HG02840 (cell line): Measurements from ENCODE around the gene ARHGAP10.

Source experiments
- ATAC-seq: cut with Tn5 transposase; IDR thresholded peaks from one replicate; pipeline ENCODE4 v1.9.1; 2021; ENCODE audit warnings: mild to moderate bottlenecking, moderate library complexity, moderate number of reproducible peaks; ENCODE audit not compliant: unreplicated experiment, low FRiP score

The ARHGAP10 gene

DNA sequence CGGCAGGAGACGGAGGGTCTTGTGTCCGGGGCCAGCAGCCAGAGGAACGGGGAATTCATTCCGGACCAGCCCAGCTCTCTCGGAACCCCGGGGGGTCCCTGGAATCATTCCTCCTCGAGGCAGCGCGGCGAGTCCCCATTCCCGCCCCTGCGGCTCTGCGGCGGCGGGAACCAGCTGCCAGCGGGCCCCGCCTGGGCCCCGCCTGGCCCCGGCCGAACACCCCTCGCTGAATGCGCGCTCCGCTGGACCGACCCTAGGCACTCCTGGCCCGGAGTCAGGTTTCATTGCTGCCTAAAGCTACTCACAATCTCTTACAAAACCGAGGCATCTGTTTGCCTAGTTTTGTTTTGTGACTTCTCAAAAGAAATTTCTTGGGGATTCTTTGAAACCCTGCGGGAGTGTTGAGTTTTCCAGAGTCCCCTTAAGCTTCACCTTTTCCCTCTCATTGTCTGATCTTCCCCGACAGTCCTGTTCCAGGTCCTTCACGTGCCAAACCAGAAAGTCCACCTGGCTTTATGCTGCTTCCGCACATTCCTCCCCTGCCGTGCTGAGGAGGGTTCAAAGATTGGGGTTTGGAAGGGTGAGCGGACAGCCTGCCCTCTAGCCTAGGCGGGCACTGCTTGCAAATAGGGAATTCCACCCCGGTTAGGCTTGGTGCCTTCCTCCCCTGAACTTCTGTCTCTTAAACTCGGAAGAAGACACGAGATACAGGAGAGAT, 789 bp downstream of the ARHGAP10 start:
- ATAC-seq, result peak; percentile 29

DNA sequence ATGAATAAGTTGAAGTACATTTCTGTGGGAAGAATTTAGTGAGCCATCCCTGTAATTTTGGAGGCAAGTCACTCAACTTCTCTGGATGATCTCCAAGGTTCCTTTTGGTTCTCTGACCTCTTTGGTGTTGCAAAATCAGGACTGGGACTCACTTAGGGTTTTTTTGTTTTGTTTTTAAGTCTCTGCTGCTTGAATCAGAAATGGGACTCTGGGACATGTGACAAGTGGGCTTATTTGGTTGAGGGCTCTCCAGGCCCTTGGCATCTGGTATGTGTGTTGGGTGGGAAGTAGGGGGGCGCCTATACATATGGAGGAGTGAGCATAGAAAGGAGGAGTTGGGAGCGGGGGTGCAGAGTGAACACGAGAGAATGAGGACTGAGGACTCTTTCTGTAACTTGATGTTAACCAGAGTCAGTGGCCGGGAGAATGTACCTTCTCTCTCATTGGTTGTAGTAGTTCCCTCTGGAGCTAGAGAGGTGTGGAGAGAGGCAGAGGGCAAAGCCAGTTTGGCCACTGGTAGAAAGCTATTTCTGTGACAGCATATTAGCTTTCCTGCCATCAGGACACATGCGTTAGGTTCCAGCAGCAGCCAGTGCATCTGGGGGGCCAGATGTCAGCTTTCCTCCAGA, 1.9 kb downstream of the ARHGAP10 start:
- ATAC-seq, result no peak

DNA sequence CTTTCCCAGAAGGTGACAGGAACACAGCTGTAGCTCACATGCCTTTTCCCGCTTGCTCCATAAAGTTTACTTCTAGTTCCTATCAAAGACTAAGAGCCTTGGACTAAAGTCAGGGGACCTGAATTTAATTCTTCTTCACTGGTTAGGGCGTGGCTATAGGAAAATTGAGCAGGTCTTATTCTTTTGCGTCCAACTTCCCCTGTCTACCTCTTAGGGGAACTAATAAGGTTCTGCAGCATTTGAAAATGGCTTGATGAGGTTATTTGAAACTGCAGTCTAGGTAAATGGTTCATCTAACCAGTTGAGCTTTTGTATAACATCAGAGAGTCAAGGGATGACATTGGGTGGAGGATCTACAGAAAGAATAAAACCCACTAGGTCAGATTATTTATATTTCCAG, 2.6 kb downstream of the ARHGAP10 start:
- no peak for ATAC-seq

DNA sequence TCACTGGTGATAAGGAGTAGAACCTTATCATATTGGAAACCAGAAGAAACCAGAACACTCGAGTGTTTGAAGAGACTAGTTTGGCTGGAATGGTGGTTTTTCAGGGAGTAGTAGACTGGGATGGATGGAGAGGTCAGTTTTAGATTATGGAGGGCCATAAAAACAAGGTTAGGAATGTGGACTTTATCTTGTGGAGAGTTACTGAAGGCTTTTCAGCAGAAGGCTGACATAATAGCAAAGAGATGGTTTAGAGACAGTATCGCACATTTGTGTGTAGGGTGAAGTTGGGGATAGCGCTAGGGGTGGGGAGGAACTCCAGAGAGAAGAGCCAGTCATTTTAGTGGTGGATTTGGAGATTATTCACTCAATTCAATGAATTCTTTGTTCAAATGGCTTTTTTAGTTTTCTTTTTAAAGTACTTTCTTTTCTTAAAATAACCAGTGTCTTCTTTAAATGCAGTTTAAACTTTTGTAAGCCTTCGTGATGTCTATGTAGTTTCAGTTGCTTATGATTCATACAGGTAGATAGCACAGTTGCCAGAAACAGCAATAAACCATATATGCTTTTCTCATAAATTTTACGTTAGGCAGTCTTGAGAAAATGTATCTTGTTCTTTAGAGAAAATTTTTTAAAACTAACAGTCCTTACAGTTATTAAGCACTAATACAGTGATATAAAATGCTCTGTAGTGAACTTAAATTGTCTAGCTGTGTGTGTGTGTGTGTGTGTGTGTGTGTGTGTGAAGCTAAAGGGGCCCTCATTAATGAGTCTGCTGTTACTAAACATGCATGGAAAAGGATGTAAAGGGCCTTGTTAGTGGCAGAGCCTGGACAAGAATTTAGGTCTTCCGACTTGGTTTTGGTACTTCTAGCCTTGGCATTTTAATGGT, 3.8 kb downstream of the ARHGAP10 start:
- ATAC-seq, result no peak

DNA sequence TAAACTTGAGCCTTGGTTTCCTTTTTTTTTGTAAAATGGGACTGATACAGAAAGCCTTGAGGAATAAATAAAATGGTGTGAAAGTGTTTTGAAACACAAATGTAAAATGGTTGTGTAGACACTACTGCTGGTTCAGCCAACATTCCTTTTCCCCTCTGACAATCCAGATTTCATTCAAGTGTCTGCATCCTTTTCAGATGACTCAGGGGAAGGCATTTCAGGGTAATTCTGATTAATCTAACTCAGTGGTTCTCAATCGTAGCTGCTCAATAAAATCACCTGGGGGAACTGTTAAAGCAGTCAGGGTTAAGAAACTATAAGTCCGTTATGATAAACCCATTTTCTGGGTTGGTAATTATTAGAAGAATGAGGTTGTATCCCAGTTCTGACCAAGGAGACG, 4.6 kb downstream of the ARHGAP10 start:
- ATAC-seq, result no peak

DNA sequence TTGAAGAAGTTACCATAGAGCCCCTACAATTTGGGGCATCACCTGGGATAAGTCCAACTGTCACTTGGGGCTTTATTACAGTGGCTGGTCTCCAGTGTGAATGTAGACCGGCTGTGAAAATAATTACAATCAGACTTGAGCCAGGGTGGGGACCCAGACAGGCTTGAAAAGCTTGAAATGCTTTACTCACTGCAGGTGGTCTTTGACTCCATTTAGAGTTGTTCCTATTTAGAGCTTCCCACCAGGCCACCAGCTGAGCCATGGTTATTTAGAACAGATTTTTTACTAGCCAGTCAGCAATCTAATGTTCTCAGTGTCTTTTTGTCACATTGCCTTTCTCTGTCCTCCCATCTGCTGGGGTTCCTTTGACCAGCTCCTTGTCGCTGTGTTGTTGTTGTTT, 5.7 kb downstream of the ARHGAP10 start:
- no peak for ATAC-seq

DNA sequence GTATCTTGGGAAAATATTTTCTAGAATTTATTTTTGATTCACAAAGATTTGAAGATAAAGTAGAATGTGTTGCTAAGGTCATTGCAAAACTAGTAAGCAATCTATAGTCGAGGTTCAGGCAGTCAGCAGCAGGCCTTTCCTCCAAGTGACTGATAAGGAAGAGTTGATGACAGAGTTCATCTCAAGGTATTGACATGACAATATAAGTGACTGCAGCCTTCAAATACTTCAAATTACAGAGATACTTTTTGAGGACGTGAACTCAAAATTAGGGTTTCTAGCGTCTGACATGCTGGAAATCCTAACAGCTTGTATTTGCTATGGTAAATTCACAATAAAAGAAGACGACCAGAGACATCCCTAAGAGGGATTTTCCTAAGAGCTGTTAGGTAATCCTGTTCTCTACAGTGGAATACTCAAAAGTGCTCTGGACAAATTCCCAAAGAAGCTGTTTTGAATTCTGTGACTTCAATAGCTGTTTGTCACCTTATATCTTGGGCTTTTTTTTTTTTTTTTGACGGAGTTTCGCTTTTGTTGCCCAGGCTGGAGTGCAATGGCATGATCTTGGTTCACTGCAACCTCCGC, 7.4 kb downstream of the ARHGAP10 start:
- no peak for ATAC-seq

DNA sequence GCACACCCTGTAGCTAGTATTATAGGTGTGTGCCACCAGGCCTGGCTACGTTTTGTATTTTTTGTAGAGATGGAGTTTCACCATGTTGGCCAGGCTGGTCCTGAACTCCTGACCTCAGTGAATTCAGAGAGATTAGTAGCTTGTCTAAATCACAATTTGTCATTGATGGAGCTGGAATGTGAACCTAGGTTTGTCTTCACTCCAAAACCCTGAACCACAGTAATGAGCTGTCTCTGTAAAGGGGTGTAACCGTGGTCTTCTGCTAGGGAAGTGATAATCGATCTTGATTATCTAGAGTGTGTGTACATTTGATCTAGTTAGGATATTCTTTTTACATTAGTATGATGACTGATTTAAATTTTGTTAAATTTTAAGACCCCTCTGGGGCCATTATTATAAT, 8.3 kb downstream of the ARHGAP10 start:
- ATAC-seq, result no peak

DNA sequence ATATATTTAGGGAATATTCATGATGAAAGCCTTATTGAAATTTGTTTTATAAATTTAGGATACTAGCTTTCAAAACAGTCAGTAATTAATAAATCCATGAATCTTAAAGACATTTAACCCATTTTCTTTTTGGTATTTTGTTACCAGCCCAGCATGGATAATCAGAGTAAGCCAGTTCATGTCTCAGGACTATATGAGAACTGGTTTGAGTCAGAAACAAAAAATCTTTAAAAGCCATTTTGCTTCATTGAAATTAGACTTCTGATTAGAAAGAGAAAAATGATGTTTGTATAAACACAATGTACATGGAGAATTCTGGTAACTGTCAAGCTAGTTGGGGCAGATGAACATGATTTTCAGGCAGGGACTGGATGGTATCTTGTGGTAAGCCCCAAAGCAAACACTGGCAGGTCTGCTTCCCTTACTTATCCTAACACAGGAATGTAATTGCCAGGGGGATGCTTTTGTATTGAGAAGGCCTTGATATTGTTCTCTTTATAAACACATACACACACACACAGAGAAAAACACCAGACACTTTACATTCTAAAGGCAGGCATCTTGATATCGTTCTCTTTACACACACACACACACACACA, 9.4 kb downstream of the ARHGAP10 start:
- ATAC-seq, result no peak

DNA sequence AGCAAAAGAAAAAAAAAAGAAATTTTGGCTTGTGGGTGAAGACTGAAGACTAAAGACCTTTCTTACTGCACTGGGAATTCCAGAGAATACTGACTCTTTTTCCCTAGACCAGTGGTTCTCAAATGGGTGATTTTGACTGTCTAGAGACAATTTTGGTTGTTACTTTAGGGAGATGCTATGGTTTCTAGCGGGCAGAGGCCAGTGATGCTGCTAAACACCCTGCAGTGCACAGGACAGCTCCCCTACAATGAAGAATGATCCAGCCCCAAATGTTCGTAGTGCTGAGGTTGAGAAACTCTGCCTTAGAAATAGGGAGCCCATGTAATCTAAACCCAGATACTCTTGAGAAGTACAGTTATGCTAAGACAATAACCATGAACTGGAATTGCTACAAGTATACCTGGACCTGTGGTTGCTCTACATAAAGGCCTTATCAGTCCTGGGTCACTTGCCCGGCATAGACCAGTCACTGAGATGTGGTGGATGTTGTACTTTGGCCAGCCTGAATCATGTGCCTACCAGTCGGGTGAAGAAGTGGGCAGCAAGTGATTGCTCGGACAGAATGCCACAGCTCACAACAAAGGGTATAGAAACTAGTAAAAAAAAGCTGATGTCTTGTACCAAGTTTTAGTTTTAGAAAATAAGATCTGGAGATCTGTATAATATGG, 16.0 kb downstream of the ARHGAP10 start:
- no peak for ATAC-seq

DNA sequence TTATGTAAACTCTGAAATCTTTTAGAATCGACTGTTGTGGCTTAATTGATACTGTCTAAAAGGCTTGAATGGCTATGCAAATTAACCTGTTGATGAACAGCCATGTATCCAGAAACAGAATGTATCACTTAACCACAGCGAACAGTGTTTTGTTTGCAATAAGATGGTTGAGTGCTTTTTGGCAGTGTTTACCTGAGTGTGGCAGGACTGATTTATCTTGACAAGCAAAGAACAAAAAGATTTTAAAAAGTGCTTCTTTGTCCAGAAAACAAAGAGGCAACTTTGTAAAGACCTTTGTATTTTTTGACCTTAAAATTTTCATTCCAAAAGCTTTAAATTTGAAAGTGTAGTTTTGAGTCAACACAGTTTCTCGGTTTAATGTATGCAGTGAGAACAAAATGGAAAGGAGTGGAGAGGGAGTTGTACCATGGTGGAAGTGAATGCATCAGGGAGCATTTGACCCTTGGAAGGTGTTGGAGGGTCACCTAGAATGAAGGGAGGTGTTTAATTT, 18.0 kb downstream of the ARHGAP10 start:
- peak; percentile 93 for ATAC-seq

DNA sequence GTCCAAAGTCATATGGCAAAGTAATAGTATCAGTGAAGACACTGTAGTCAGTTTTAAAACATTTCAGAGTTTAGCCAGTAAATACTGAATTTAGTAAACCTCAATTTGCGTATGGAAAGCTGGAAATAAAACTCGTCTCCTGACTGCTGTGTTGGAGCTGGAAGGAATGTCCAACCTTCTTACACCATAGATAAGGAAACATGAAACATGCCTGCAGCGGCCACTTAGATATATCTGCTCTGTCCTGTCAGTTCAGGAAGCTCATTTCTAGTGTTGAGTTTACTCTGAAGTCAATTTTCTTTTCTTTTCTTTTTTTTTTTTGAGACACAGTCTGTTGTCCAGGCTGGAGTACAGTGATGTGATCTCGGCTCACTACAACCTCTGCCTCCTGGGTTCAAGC, 21.2 kb downstream of the ARHGAP10 start:
- ATAC-seq, result no peak

DNA sequence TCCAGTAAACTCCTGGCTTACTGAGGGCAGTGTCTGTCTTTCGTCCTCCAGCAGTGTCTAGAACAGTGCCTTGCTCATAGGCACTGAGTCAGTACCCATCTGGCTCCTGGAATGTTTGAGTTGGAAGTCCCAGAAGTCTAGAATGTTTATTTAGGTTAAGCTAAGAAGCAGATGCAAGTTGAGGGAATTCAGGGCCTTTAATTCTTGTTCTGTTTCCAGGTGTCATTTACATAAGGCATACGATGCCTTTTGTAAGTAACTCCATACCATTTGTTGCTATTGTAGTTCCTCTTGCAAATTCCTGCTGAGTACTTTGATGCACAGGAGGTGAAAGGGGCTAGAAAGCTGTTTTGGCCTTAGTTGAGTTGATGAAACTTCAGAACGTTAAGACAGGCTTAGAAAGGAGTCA, 22.2 kb downstream of the ARHGAP10 start:
- ATAC-seq, result no peak

DNA sequence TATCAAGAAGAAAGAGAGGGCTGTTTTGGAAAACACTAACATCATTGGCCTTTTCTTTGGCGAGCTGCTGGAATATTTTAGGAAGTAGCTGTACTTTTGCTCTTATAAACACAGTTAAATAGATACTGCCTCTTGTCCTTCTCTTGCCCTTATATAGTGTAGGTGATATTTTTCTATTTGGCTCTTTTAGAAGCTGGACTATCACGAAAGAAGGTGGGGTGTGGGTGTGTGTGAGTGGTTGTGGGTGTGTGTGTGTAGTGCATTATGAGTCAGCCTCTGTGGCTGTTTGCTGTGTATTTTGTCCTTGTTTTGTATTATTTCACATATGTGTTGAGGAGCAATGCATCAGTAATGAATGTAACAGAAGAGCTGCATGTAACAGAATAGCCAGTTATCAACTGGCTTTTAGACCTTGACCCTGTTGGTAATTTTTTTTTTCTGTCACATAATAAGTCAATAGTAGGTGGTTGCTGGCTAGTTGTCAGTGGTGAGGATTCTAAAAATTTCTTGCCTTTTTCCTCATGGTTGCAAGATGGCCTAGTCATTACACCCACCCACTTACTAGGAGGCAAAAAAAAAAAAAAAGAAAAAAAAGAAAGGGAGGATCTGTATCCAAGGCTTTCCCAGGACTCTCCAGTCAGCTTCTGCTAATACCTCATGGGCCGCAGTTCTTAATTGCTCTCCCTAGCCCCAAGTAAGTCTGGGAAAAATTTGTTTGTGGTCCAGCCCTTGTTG, 23.8 kb downstream of the ARHGAP10 start:
- ATAC-seq, result no peak

DNA sequence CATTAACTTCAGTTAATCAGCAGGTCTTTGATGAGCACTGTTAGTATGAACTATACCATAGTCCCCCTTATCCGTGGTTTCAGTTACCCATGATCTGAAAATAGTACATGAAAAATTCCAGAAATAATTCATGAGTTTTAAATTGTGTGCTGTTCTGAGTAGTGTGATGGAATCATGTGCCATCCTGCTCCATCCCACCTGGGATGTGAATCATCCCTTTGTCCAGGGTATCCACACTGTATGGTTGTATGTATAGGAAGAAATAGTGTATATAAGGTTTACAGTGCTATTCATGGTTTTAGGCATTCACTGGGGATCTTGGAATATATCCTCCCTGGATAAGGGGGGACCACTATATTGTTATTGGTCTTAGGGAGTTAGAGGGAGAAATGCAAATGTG, 24.5 kb downstream of the ARHGAP10 start:
- no peak for ATAC-seq

DNA sequence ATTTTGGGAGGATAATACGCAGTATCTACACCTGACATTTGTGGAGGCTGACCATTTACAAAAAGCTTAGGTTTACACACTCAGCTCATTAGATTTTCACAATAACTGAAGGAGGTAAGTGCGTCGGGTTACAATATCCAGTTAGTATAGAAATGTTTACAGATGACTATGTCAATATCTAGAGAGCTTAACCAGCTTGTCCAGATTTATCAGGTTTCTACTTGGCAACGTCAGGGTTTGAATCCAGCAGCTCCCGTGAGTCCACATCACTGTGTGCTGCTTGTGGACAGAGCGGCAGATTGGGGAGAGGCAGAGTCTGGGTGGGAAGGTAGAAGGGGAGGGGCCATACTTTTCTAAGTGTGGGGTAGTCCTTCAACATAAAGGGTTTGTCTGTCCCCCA, 28.3 kb downstream of the ARHGAP10 start:
- ATAC-seq, result no peak

DNA sequence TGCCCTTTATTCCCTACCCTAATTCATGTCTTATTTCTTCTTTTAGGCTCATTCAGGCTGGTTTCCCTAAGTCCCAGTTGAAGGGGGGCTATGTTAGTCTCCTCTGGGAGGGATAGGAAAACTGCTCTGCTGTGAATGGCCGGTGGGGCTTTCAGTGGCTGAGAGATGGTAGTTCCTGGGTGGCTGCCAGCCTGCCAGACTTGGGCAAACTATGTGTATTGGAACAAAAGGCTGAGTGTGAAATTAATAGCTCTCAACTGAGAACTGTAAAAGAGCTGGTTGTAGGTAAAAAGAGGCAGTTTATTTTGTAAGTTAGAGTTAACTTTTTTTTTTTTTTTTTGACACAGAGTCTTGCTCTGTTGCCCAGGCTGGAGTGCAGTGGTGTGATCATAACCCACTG, 28.8 kb downstream of the ARHGAP10 start:
- no peak for ATAC-seq

DNA sequence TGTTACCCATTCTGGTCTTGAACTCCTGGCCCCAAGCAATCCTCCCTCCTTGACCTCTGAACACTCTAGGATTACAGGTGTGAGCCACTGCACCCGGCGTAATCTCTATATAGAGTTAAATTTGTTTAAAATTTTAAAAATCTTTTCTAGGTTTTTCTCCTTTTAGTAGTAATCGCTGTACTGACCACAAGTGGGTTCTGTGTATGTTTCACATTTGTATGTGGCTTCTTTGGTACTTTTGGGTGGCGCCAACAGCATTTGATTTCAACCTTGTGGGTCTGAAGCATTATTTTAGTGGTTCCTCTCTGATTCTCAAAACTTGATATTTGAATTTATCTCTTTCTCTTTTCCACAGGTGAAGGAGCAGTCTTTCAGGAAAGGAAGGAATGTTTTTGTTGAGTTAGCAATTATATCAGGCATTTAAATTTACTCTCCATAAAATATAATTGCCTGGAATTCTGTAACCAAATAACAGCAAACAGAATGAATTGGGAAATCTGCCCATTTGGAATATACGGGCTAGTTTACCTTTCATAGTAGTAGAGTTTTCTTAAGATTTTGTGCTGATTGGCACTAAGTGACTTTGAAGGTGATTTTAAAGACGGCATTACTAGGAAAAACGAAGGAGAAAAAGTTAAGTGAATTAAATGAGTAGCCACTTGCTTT, 29.5 kb downstream of the ARHGAP10 start:
- ATAC-seq, result no peak

DNA sequence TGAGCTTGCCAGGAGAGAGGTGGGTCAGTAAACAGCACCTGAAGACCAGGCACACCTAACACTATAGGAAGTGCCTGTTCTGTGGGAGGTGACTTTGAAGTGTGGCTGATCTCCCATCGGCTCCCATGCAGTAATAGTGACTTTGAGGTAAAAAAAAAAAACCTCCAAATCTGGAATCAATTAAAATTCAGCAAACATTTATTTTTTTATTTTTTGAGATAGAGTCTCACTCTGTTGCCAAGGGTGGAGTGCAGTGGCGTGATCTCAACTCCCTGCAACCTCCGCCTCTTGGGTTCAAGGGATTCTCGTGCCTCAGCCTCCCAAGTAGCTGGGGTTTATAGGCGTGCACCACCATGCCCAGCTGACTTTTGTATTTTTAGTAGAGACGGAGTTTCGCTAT, 32.4 kb downstream of the ARHGAP10 start:
- ATAC-seq, result no peak
